Esophagus muscularis mucosa (tissue), 4 donors: ENCODE measurements around the gene ARID1B. TPM values are rescaled to one million over a fixed set of nuclear protein-coding genes. Genes with fewer than 3 reads are reported as not detected.

Experiments used
- DNase-seq: peaks from one replicate; pipeline ENCODE4 v3.0.0-alpha.2; 2017; ENCODE audit errors: extremely low spot score
- H3K27ac ChIP-seq, 4 donors: fragments of 200-600 bp; sonication (generic); replicated peaks in 1 of 4; 1 replicate in 3 of 4; 2 replicates in 1 of 4; pipeline ENCODE4 v1.5.1; 2016 to 2019; ENCODE audit warnings: mild to moderate bottlenecking in 1 of 4
- H3K27me3 ChIP-seq, 4 donors: fragments of 200-600 bp; sonication (generic); one replicate each; pipeline versions ENCODE4 v1.5.1 to v1.6.0; 2016 to 2019
- H3K36me3 ChIP-seq, 4 donors: fragments of 200-600 bp; sonication (generic); one replicate each; pipeline ENCODE4 v1.5.1; 2016 to 2019
- H3K4me1 ChIP-seq, 4 donors: fragments of 200-600 bp; sonication (generic); one replicate each; pipeline ENCODE4 v1.5.1; 2016 to 2019
- H3K4me3 ChIP-seq, 4 donors: fragments of 200-600 bp; sonication (generic); 1 replicate in 2 of 4; 2 replicates in 2 of 4; pipeline ENCODE4 v1.5.1; 2016 to 2019; ENCODE audit warnings: mild to moderate bottlenecking in 4 of 4, moderate library complexity in 1 of 4
- H3K9me3 ChIP-seq, 4 donors: fragments of 200-600 bp; sonication (generic); 1 replicate in 3 of 4; 2 replicates in 1 of 4; pipeline ENCODE4 v1.5.1; 2016 to 2019
- CTCF ChIP-seq, 3 experiments: fragments of 200-600 bp in 2 of 3; fragments of 450-650 bp in 1 of 3; sonication (generic) in 2 of 3; IDR thresholded peaks; one replicate each; pipeline ENCODE4 v1.5.1; 2017 to 2019; ENCODE audit warnings: antibody characterized with exemption in 3 of 3, mild to moderate bottlenecking in 2 of 3, moderate library complexity in 1 of 3
- EP300 ChIP-seq: sonication (generic); formaldehyde crosslinking; IDR thresholded peaks from one replicate; pipeline ENCODE4 v1.6.1; 2017; ENCODE audit warnings: antibody characterized with exemption
- POLR2A ChIP-seq: fragments of 450-650 bp; IDR thresholded peaks from one replicate; pipeline ENCODE4 v1.6.1; 2017; ENCODE audit warnings: antibody characterized with exemption, moderate library complexity, mild to moderate bottlenecking, low read depth
- POLR2AphosphoS5 ChIP-seq, 2 donors: sonication (generic); formaldehyde crosslinking; IDR thresholded peaks; one replicate each; pipeline ENCODE4 v1.6.1; 2017; ENCODE audit warnings: antibody characterized with exemption in 2 of 2
- WGBS: methylation state at CpG from one replicate; pipeline ENCODE4 v1.1.5; 2018; 5-methylcytosine and 5-hydroxymethylcytosine counted together
- intact Hi-C: fragments of 100-400 bp; cut with DNase I; formaldehyde crosslinking; loops from one replicate; pipeline ENCODE4 v1.15.1; 2023
- total RNA-seq, 4 donors: library from RNA; depleted of rRNA; stranded (reverse); fragments of >200 nt; gene quantifications; one replicate each; pipeline versions ENCODE4 v1.1.0 to v1.2.1, GENCODE V29; 2016

The ARID1B gene
- total RNA-seq, 4 donors from 2014 or later: 55.0 to 87.2 (median 72.7) TPM

- Histone ChIP-seq H3K36me3 (no peaks in the 10 kb centered on the region), H3K4me1 (peaks cover 46 to 88% (median 80%) of the 10 kb centered on the region in 4 donors), H3K9me3 (no peaks in the 10 kb centered on the region), H3K27ac (no peak overlapping the region), H3K4me3 (no peak overlapping the region), H3K27me3 (no peaks in the 10 kb centered on the region)
- 87% methylated on average over 5 of the region's 5 CpGs for WGBS
- no peak for TF ChIP-seq EP300
- no peak for TF ChIP-seq POLR2A
- TF ChIP-seq POLR2AphosphoS5 (IDR thresholded peaks at IDR 0.05): no peak
- no peak for TF ChIP-seq CTCF (IDR thresholded peaks at IDR 0.05)
- no peak for DNase-seq
- intact Hi-C loops: loop anchor here (10.0 kb wide), 2 partner anchors 166 to 386 kb away; no protein-coding TSS in a partner anchor
These were observed 173.4 kb downstream of the ARID1B start for GRCh38 chr6:156950531-156950930.

GRCh38 chr6:156952401-156952800, 175.2 kb downstream of the ARID1B start:
- Histone ChIP-seq H3K4me1 (peaks cover 65 to 91% (median 88%) of the 10 kb centered on the region in 4 donors), H3K27me3 (no peaks in the 10 kb centered on the region), H3K27ac (no peak overlapping the region), H3K36me3 (no peaks in the 10 kb centered on the region), H3K9me3 (no peaks in the 10 kb centered on the region), H3K4me3 (no peak overlapping the region)
- 85% methylated on average over 5 of the region's 5 CpGs for WGBS
- TF ChIP-seq POLR2A: no peak
- no peak for TF ChIP-seq POLR2AphosphoS5 (IDR thresholded peaks at IDR 0.05)
- no peak for TF ChIP-seq EP300
- no peak for TF ChIP-seq CTCF (IDR thresholded peaks at IDR 0.05)
- no peak for DNase-seq
- intact Hi-C loops: loop anchor here (10.0 kb wide), 2 partner anchors 168 to 388 kb away; no protein-coding TSS in a partner anchor

GRCh38 chr6:156953127-156953478, 175.9 kb downstream of the ARID1B start:
- 38% methylated on average over 3 of the region's 3 CpGs for WGBS
- Histone ChIP-seq H3K27me3 (no peaks in the 10 kb centered on the region), H3K36me3 (no peaks in the 10 kb centered on the region), H3K4me3 (peak overlapping the region in 1 of 4 donors; percentile 11), H3K9me3 (no peaks in the 10 kb centered on the region), H3K4me1 (peaks cover 66 to 91% (median 84%) of the 10 kb centered on the region in 4 donors), H3K27ac (peak overlapping the region in 2 of 4 donors; percentile 2 to 34)
- TF ChIP-seq POLR2AphosphoS5 (IDR thresholded peaks at IDR 0.05) (no peak), EP300 (no peak), POLR2A (no peak), CTCF (IDR thresholded peaks at IDR 0.05) (no peak)
- DNase-seq: no peak
- intact Hi-C loops: loop anchor here (10.0 kb wide), 2 partner anchors 168 to 388 kb away; no protein-coding TSS in a partner anchor

GRCh38 chr6:156953479-156954146, 176.4 kb downstream of the ARID1B start:
- peak; percentile 44 to 60 (median 57) for TF ChIP-seq CTCF (IDR thresholded peaks at IDR 0.05)
- no peak for TF ChIP-seq POLR2AphosphoS5 (IDR thresholded peaks at IDR 0.05)
- TF ChIP-seq EP300: no peak
- intact Hi-C loops: loop anchor here (10.0 kb wide), 2 partner anchors 169 to 389 kb away; no protein-coding TSS in a partner anchor
- Histone ChIP-seq H3K27me3 (no peaks in the 10 kb centered on the region), H3K27ac (peak overlapping the region in 3 of 4 donors; percentile 2 to 34 (median 20)), H3K4me3 (peak overlapping the region in 1 of 4 donors; percentile 11), H3K4me1 (peaks cover 63 to 88% (median 80%) of the 10 kb centered on the region in 4 donors), H3K9me3 (no peaks in the 10 kb centered on the region), H3K36me3 (no peaks in the 10 kb centered on the region)
- WGBS: 22% methylated on average over 7 of the region's 7 CpGs
- DNase-seq: no peak
